ENCODE data around the gene FRMD4A. TPM values are rescaled to one million over a fixed set of nuclear protein-coding genes. Genes with fewer than 3 reads are reported as not detected.
"Not testable (repeated sequence)": the region's sequence is repeated elsewhere in the genome, so short reads cannot be mapped to it uniquely, and the experiment has no call there.

The FRMD4A gene
- total RNA-seq, 1 donor from 2014 or later = 98.0 TPM

DNA sequence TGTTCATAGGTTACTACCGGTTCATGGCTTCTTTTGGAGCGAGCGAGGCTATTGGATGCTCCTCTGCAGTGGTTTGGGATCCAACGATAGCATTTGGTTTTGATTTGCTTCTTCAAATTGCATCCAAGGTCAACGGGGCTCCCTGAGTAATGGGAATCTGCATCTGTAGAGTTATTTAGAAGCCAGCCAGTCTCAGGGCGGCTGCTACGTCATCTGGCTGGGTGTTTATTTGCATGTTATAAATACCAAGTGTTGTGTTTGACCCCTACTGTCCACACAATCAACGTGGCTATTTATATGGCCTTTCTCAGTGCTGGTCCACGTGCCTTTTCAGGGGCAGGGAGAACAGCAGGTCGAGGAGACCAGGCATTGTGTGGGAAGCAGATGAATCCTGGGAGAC is 606.2 kb downstream of the FRMD4A start:
- peak; percentile 78 for DNase-seq (ENCODE audit: low spot score)
- intact Hi-C loops (cut with DNase I) = no loop called here
- ATAC-seq = peak; percentile 94

DNA sequence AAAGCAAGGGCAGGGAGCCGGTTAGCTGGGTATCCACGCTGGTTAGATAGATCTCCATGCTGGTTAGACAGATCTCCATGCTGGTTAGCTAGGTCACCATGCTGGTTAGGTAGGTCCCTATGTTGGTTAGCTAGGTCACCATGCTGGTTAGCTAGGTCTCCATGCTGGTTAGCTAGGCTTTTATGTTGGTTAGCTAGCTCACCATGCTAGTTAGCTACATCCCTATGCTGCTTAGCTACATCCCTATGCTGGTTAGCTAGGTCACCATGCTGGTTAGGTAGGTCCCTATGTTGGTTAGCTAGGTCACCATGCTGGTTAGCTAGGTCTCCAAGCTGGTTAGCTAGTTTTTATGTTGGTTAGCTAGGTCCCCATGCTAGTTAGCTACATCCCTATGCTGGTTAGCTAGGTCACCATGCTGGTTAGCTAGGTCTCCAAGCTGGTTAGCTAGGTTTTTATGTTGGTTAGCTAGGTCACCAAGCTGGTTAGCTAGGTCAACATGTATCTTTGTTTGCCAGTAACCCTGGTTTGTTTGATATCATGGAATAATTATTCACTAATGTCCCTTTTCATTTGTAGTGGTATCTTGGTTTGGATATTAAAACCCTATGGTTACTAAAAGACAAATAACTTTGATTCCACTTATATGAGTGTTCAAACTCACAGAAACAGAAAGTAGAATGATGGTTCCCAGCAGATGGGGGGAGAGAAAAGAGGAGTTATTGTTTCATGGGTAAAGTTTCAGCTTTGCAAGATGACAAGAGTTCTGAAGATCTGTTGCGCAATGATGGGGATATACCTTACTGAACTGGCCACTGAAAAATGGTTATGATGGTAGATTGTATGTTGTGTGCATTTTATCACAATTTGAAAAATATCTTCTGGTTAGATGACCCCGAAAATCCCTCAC is 607.7 kb downstream of the FRMD4A start:
- ATAC-seq (no peak), DNase-seq (ENCODE audit: low spot score) (no peak)
- intact Hi-C loops (cut with DNase I) = no loop called here

DNA sequence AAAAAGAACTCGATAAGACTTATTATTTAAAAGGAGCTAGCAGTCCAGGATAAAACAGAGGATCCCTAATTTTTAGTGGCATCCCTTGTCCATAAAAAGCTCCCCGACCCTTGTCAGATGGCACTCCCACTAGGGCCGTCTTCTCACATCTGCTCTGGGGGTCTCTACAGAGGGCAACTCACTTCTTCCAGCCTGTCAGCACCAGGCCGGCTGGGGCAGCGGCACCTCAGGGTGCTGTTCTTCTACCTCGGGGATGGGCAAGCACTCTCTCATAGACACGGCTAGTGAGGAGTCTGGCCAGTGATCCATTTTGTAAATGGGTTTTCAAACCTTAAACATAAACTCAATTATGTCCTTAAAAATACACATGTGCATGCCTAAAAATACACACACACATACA is 609.2 kb downstream of the FRMD4A start:
- no peak for ATAC-seq
- DNase-seq (ENCODE audit: low spot score) = no peak
- intact Hi-C loops (cut with DNase I) = no loop called here

DNA sequence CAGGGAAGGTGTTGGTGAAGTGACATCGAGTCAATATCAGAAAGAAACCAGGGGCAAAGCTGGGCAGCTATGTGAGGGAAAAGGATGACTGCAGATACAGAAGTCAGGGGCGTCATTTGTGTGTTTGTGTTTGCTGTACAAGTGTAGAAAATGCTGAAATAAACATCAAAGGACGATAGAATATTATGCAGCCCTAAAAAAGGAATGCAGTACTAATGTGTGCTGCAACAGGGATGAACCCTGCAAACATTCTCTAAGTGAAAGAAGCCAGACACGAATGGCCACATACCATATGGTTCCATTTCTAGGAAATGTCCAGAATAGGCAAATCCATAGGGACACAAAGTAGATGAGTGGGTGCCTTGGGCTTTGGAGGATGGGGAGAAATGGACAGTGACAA is 610.0 kb downstream of the FRMD4A start:
- no peak for ATAC-seq
- DNase-seq (ENCODE audit: low spot score) = no peak
- intact Hi-C loops (cut with DNase I) = no loop called here

DNA sequence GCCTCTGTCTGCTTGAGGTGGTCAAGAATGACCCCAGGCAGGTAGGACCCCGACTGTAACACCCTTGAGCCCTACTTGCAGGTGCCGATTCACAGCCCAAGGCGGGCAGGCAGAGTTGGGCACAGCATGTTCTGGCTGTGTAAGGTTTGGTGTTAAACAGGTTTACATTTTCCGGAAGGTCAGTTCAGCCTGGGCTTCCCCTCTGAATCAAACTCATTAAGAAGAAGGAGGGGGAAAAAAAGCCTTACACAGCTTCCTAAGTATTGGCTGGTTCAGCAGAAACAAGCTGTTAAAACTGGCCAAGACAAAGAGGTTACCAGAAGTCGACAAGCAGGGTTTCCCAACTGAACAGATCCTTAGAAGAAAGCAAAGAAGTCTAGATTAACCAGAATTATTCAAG is 611.3 kb downstream of the FRMD4A start:
- ATAC-seq = no peak
- intact Hi-C loops (cut with DNase I) = no loop called here

DNA sequence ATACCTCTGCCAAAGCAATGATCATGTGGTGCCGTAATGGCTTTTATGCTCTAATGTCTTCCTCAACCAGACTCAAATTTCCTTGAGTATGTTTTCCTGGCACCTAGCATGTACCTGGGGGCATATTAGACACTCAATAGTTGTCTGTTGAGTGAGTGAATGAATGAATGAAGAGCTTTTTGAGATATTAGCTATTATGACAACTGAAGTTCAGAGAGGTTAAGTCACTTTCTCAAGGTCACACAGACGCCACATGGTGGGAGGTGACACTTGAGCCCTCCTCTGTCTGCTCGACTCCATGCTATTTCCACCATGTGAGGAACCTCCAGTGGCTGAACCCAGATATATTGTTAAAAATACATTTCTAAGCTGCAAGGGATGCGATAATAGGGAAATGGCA is 611.9 kb downstream of the FRMD4A start:
- no peak for ATAC-seq
- DNase-seq (ENCODE audit: low spot score) = no peak
- intact Hi-C loops (cut with DNase I) = no loop called here

More for the DNA sequence above, 611.3 kb downstream of the FRMD4A start:
- no peak for DNase-seq (ENCODE audit: low spot score)

DNA sequence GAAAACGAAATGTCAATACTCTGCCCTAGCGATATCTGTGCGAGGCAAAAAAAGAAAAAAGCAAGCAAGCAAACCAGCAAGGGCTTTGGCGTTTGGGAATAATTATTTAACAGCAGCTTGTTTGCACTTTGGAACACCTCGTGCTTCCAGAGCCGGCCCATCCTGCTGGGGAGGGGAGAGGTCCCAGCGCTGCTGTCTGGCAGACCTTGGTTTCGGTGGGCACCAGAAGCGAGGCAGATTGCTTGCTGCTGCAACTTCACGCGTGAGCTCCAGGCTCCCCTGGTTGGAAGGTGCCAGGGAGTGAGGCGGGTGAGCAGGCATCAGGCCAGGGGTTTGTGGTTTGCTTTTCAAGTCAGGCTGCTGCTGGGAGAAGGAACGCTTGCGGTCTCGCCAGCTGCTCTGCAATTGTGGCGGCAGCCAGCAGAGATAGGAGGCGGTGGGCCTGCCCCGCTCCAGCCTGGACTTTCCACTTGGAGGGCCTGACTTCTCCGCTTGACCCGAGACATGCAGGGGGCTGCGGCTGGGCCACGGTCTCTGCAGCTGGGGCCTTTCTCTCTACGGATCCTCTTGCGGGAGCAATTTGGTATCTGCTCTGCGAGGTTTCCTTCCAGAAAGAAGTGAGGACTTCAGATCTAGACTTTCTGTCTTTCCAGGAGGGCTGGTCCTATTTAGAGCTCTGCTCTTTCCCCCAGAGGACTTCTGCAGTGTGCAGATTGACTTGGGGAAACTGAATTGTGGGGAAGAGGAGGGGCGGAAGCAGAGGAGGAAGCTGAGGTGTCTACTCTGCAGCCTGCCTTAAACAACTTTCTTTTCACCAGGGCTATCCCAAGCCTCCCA is 612.6 kb downstream of the FRMD4A start:
- DNase-seq (ENCODE audit: low spot score) (peak; percentile 84), ATAC-seq (peak; percentile 72)
- intact Hi-C loops (cut with DNase I) = no loop called here

DNA sequence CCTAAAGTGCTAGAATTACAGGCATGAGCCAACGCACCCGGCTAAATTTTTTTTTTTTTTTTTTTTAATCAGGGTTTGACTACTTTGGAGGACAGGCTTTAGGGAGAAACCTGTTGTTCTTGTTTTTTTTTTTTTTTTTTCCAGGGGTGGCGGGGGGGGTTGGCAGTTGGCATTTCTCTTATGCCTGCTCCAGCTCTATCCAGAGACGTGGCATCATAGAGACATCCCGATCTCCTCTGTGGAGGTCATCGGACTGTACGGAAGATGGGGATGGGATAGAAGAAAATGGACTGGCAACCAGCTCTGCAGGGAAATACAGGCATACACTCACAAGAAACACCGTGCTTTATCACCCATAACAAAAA is 613.2 kb downstream of the FRMD4A start:
- DNase-seq (ENCODE audit: low spot score) = no peak
- no peak for ATAC-seq
- intact Hi-C loops (cut with DNase I) = no loop called here

DNA sequence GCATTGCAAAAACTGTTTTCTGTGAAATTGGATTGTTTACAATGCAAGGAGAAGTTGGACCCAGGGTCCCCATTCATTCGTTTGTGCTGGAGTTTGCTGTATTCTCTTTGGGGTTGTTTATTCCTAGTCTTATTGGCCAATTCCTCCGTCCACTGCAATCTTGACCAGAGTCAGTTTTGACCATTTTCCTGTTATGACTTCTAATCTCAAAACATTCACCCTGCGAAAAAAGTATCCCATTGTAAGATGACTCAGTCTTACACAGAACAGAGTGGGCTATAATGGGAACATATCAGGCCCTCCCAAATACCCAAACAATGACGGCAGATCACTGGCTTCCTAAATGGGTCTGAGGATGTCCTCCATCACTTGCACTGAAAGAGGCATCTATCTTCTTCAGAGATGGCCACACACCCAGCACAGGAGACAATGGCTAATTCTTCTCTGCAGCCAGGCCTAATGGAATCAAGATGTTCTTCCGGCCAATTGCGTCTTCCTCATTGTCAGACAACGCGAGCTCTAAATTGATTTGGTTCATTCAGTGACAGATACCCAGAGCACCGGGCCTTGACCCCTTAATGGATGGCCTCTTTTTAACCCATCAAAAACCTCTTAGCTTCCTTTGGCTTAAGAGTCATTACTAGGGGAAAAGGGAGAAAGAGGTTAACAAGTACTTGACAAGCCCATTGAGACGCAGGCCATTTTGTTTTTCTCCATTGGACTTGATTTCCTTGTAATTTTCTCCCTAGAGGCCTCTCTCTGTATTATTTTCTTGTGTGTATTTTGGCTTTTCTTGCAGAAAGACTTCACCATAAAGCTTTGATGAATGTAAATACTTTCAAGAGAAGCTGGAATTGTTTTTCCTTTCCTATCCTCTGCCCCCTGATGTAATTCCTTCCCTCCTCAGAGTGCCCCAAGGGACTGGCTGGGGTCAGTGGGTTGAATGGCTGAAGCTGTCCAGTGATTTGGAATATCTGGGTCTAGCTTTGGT is 614.3 kb downstream of the FRMD4A start:
- ATAC-seq = peak; percentile 83
- intact Hi-C loops (cut with DNase I) = no loop called here
- peak; percentile 75 for DNase-seq (ENCODE audit: low spot score)

DNA sequence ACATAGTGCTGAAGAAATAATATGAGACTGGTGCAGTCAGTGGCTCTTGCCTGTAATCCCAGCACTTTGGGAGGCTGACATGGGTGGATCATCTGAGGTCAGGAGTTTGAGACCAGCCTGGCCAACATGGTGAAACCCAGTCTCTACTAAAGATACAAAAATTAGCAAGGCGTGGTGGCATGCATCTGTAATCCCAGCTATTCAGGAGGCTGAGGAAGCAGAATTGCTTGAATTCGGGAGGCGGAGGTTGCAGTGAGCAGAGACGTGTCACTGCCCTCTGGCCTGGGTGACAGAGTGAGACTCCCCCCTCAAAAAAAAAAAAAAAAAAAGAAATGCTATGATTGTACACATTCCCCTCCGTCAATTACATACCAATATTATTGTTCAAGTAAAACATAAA is 615.1 kb downstream of the FRMD4A start:
- DNase-seq (ENCODE audit: low spot score); ATAC-seq; intact Hi-C loops (cut with DNase I): not testable (repeated sequence)

DNA sequence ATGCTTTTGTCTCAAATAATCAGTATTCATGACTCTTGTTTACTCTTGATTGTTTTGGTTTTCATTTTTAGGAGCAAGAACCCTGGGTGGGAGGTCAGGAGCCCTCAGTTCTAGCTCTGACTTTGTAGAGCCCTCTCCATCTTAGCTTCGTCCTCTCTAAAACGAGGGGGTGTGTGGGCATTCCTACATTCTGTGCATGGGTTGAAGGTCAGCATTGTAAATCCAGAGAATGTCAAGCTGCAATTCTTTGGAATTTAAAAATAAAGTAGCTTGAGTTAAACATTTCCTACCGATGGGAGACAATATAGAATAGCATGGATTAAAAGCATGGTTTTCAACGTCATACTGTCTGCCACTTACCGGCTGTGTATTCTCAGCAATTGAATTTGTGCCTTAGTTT is 615.6 kb downstream of the FRMD4A start:
- DNase-seq (ENCODE audit: low spot score) = no peak
- ATAC-seq = no peak
- intact Hi-C loops (cut with DNase I) = no loop called here

DNA sequence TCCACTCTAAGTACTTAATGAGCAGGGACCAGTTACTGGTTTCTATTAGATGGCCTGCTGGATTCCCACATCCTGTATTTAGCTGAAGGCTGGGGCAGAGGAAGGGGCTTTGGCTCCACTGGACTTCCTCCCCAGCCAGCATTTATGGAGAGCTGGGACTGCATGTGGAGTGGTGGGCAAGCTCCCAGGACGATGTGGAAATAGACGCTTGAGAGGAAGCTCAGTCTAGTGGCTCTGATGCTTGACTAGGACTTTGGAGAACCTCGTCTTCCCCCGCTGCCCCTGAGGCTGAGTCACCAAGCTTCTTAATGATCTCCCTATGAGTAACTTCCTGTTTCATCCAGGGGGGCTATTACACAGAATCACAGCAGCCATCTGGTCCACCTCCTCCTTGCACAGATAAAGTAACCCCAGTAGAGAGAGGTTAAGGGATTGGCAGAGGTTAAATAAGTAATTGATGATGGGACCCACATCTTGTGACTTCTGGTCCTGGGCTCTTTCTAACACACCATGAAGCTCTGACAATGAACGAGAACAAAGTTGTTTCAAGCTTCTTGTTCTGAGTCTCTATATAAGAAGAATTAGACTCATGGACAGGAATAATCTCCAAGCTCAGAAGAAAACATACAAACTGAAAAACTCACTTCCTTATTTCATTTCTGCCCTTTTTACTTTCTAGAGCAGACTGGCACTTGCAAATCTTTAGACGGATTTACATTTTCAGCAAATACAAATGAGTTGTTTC is 617.7 kb downstream of the FRMD4A start:
- ATAC-seq (peak; percentile 14), DNase-seq (ENCODE audit: low spot score) (peak; percentile 77)
- intact Hi-C loops (cut with DNase I) = no loop called here

DNA sequence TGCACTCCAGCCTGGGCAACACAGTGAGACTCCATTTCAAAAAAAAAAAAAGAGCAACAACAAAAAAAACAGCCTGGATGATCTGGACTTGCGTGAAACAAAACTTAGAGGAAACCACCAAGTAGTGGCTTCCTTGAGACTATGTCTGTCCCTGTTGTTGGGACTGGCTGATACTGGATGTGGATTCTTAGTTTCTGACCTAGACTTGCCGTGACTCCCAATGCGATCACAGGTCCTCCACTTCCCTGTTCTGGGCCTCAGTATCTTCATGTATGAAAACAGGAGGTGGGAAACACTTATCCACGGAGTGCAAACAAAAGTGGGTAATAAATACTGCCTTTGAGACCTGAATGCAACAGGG is 618.3 kb downstream of the FRMD4A start:
- intact Hi-C loops (cut with DNase I) = no loop called here
- DNase-seq (ENCODE audit: low spot score) (no peak), ATAC-seq (no peak)

DNA sequence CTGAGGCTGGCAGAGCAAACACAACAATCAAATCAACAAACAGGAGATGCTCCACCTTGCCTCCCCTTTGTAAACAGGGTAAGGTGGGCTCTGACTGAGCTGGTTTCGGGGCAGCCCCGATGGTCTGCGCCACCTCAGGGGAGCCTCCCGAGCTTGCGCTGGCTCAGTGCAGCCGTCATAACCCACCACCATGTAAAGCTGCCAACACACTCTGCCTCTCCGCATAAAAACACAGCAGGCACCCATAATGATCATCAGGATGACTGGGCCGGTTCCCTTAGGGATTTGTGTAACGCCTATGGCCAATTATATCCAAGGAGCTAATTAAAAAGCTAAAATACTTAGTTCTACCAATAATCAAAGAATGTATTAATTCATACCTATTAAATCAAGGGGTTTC is 619.4 kb downstream of the FRMD4A start:
- DNase-seq (ENCODE audit: low spot score) (no peak), ATAC-seq (no peak)
- intact Hi-C loops (cut with DNase I) = no loop called here

DNA sequence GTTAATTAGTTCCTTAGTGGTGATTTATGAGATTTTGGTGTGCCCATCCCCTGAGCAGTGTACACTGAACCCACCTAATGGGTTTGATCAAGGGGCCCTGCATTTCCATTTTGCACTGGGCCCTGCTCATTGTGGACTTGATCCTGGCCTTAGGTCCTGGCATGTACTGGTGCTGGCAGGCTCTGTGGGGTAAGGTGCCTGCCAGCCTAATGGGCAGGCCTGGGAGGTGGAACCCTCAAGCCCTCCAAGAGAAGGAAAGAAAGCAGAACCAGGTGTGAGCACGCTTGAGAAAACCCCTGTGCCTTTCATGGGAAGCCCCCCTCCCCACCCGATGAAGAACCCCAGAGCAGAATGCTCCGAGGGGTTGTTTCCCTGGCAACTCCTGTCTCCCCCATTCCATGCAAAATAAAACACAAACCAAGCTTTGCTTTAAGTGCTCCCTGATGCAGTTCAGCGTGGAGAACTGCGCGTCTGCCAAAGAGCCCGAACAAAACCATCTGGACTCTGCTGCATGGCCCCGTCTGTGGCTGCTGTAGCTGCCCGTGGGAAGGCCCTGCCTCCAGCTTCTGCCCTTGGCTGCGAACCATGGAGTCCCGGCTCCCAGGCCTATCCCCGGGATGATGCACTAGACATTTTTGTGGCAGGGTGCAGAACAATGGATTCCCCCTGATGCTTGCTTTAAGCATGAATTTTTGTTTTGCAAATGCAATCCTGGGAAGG is 620.6 kb downstream of the FRMD4A start:
- intact Hi-C loops (cut with DNase I) = no loop called here
- no peak for ATAC-seq
- no peak for DNase-seq (ENCODE audit: low spot score)

DNA sequence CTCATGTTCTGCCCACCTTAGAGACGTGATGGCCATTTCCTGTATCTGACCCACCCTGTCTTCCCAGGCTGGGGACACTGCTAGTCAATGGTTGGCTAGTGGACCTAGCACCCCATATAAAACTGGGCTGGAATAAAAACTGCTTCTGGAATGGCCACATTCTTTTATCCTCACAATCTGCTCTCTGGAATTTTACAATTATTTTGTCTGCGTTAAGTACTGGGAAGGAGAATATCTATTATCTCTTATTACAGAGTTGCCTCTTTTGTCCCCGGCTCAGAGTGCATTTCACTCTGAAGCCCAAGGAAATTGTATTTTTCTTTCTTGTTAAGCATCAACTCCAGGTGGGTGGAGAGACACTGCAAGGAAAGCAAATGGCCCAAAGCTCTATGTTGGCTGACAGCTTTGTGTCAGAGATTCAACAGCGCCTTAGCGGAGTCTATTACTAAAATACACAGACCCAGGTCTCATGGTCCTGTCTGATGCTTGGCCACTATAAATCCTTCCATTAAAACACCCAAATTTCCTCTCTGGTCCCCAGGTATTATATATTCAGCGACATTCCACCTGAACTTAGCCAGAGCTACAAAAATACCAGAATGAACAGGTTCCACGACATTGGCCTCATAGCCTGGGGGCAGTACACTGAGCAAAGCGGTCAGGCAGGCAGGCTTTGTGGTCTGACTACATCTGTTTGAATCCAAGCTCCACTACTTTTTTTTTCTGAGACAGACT is 622.3 kb downstream of the FRMD4A start:
- no peak for DNase-seq (ENCODE audit: low spot score)
- no peak for ATAC-seq
- intact Hi-C loops (cut with DNase I) = no loop called here

Measured in sciatic nerve (tissue), 2 donors.